Measurements from ENCODE around the gene IER3IP1. TPM values are rescaled to one million over a fixed set of nuclear protein-coding genes. Genes with fewer than 3 reads are reported as not detected.

The IER3IP1 gene
- polyA plus RNA-seq, 3 donors from 2014 or later, result 17.1 to 40.9 (median 23.6) TPM

DNA sequence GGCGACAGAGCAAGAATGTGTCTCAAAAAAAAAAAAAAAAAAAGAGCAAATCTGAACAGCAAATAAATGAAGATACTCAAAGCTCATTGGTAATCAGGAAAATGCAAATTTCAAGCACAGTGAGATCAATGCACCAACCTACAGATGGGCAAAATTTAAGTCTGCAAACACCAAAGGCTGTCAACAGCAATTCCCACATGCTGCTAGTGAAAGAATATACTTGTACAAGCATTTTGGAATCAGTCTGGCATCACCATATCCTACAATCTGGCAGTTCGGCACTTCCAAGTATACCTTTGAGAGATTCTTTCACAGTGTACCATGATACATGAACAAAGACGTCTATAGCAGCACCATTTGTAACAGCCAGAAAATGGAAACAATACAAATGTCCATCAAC, 30.0 kb downstream of the IER3IP1 start:
- DNase-seq, result no peak
- H3K27ac Mint-ChIP-seq, result peak overlapping the region in 1 of 6 donors; percentile 6
- H3K4me1 Mint-ChIP-seq, result peaks cover 38 to 73% of the 10 kb centered on the region in 2 donors
- peaks cover 0 to 5% (median 0%) of the 10 kb centered on the region in 3 donors for H3K36me3 Mint-ChIP-seq
- no peak overlapping the region for H3K4me3 Mint-ChIP-seq
- no peaks in the 10 kb centered on the region for H3K9me3 Mint-ChIP-seq
- peaks cover 0 to 3% (median 2%) of the 10 kb centered on the region in 3 donors for H3K27me3 Mint-ChIP-seq (ENCODE audit: low read depth in 3 of 3)

DNA sequence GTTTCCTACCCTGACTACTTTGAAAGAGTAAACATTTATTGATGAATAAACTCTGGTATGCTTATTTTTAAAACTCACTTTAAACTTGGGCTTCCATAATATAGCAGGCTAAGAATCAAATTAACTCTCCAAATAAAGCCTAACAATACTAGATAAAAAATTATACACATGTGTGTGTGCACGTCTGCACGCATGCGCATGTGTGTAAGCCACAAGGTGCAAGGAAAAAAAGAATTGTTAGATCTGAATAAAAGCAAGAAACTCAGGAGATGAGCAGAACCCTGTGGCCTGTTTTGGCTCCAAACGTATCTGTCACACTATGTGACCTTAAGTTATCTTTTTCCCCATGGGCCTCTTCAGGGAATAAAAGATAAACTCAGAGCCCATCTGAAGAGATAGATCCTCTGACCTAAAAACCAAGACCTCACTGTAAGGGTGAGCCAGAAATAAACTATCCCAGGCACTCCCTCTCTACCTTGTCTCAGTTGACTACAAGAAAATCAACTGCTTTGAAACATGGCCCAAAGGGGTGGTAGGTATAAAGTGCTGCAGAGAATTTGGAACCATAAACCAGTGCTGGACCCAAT, 32.2 kb downstream of the IER3IP1 start:
- DNase-seq, result no peak
- Mint-ChIP-seq H3K27ac (no peak overlapping the region), H3K4me1 (peaks cover 19 to 59% of the 10 kb centered on the region in 2 donors), H3K27me3 (ENCODE audit: low read depth in 3 of 3) (no peaks in the 10 kb centered on the region), H3K4me3 (no peak overlapping the region), H3K36me3 (peaks cover 0 to 5% (median 0%) of the 10 kb centered on the region in 3 donors), H3K9me3 (no peaks in the 10 kb centered on the region)

- H3K4me1 Mint-ChIP-seq, result peaks cover 16 to 59% of the 10 kb centered on the region in 2 donors
- H3K9me3 Mint-ChIP-seq, result no peaks in the 10 kb centered on the region
- no peaks in the 10 kb centered on the region for H3K27me3 Mint-ChIP-seq (ENCODE audit: low read depth in 3 of 3)
- no peak overlapping the region for H3K27ac Mint-ChIP-seq
- no peak overlapping the region for H3K4me3 Mint-ChIP-seq
- peaks cover 0 to 5% (median 0%) of the 10 kb centered on the region in 3 donors for H3K36me3 Mint-ChIP-seq
- DNase-seq, result no peak
These were observed 33.0 kb downstream of the IER3IP1 start for GRCh38 chr18:47143153-47143552.

- no peak overlapping the region for H3K27ac Mint-ChIP-seq
- peaks cover 0 to 5% (median 3%) of the 10 kb centered on the region in 3 donors for H3K36me3 Mint-ChIP-seq
- no peaks in the 10 kb centered on the region for H3K27me3 Mint-ChIP-seq (ENCODE audit: low read depth in 3 of 3)
- no peak for DNase-seq
- peaks cover 12 to 47% of the 10 kb centered on the region in 2 donors for H3K4me1 Mint-ChIP-seq
- H3K9me3 Mint-ChIP-seq, result no peaks in the 10 kb centered on the region
- no peak overlapping the region for H3K4me3 Mint-ChIP-seq
These were observed 34.9 kb downstream of the IER3IP1 start for GRCh38 chr18:47141289-47141688.

DNA sequence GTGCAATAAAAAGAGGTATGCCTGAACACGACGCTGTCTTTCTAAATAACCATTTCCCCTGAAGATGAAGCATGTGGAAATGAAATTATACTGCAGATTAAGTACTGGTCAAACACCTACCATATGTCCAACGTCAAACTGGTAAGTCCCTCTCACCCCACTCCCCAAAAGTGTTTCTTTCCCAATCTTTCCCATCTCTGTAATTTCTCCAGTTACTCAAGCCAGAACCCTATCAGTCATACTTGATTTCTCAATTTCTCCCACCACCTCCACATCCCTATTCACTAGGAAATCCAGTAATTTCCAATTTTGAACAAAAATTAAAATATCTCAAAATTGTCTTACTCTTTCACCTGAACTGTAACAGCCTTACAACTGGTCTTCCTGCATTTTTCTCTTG, 55.0 kb downstream of the IER3IP1 start:
- H3K36me3 Mint-ChIP-seq, result peaks cover 34 to 45% (median 37%) of the 10 kb centered on the region in 3 donors
- H3K9me3 Mint-ChIP-seq, result no peaks in the 10 kb centered on the region
- H3K4me1 Mint-ChIP-seq, result no peaks in the 10 kb centered on the region
- no peak for DNase-seq
- H3K27ac Mint-ChIP-seq, result no peak overlapping the region
- H3K4me3 Mint-ChIP-seq, result no peak overlapping the region
- no peaks in the 10 kb centered on the region for H3K27me3 Mint-ChIP-seq (ENCODE audit: low read depth in 3 of 3)

- no peak overlapping the region for H3K27ac Mint-ChIP-seq
- peaks cover 34 to 44% (median 37%) of the 10 kb centered on the region in 3 donors for H3K36me3 Mint-ChIP-seq
- no peaks in the 10 kb centered on the region for H3K27me3 Mint-ChIP-seq (ENCODE audit: low read depth in 3 of 3)
- no peak overlapping the region for H3K4me3 Mint-ChIP-seq
- H3K9me3 Mint-ChIP-seq, result no peaks in the 10 kb centered on the region
- no peak for DNase-seq
- no peaks in the 10 kb centered on the region for H3K4me1 Mint-ChIP-seq
These were observed 55.7 kb downstream of the IER3IP1 start for GRCh38 chr18:47120428-47120827.

- H3K36me3 Mint-ChIP-seq, result peaks cover 31 to 47% (median 38%) of the 10 kb centered on the region in 3 donors
- H3K27ac Mint-ChIP-seq, result no peak overlapping the region
- H3K27me3 Mint-ChIP-seq (ENCODE audit: low read depth in 3 of 3), result no peaks in the 10 kb centered on the region
- no peak for DNase-seq
- no peaks in the 10 kb centered on the region for H3K4me1 Mint-ChIP-seq
- no peaks in the 10 kb centered on the region for H3K9me3 Mint-ChIP-seq
- no peak overlapping the region for H3K4me3 Mint-ChIP-seq
These were observed 57.2 kb downstream of the IER3IP1 start for GRCh38 chr18:47118981-47119380.

DNA sequence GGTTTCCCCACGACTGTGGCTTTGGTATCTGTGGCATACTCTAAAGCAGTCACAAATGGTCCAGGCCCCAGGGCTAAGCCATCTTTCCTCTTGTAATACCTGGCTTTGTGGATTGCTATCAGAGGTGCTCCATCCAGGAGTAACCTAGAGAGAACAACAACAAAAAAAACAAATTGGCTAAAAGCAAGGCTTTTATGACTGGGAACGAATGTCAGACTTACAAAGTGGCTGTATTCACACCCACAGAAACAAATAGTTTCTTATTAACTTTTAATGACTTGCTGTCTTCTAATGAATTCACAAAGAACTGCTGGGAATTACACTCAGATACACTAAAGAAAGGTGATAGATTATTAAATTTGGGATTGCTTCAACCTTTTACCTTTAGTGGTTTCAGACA, 61.0 kb downstream of the IER3IP1 start:
- no peaks in the 10 kb centered on the region for H3K4me1 Mint-ChIP-seq
- no peaks in the 10 kb centered on the region for H3K27me3 Mint-ChIP-seq (ENCODE audit: low read depth in 3 of 3)
- no peak overlapping the region for H3K4me3 Mint-ChIP-seq
- no peaks in the 10 kb centered on the region for H3K9me3 Mint-ChIP-seq
- no peak for DNase-seq
- H3K27ac Mint-ChIP-seq, result no peak overlapping the region
- peaks cover 31 to 59% (median 46%) of the 10 kb centered on the region in 3 donors for H3K36me3 Mint-ChIP-seq

GRCh38 chr18:47113796-47114540, 62.2 kb downstream of the IER3IP1 start:
- Mint-ChIP-seq H3K36me3 (peaks cover 22 to 56% (median 33%) of the 10 kb centered on the region in 3 donors), H3K4me3 (no peak overlapping the region), H3K27me3 (ENCODE audit: low read depth in 3 of 3) (no peaks in the 10 kb centered on the region), H3K4me1 (no peaks in the 10 kb centered on the region), H3K27ac (no peak overlapping the region), H3K9me3 (no peaks in the 10 kb centered on the region)
- no peak for DNase-seq

DNA sequence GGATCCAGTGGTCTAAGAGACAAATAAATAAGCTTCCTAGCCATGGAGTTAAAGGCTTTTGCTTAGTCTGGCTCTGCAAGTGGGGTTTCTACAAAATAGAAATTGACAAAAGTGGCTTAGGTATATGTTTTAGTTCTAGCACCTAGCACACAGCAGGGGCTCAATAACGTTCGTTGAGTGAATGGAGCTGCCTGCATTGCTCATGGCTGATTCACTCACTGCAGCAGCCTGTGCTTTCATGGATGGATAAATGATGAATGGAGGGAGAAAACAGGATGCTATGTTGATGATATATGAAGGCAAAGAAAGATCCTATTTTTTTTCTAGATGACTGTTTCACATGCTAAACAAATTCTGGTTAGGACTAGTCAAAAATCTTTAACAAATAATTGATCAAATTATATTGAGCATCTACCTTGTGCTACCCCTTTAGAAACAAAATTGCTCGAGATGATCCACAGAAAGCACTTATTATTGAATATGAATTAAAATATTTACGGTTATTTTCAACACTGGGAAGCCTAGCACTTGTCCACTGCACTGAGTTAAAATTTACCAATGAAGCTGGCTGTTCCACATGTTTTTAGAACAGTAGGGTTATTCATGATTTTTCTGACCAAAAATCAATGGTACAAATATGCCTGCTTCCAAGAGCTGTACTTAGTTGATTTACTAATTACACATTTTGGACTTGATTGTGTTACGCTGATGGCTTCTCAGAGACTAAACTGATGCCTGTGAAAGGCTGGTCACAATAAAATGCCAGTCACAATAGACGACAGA, 65.5 kb downstream of the IER3IP1 start:
- Mint-ChIP-seq H3K4me1 (no peaks in the 10 kb centered on the region), H3K9me3 (no peaks in the 10 kb centered on the region), H3K27ac (no peak overlapping the region), H3K4me3 (no peak overlapping the region), H3K27me3 (ENCODE audit: low read depth in 3 of 3) (no peaks in the 10 kb centered on the region), H3K36me3 (peaks cover 18 to 71% (median 44%) of the 10 kb centered on the region in 3 donors)
- no peak for DNase-seq

DNA sequence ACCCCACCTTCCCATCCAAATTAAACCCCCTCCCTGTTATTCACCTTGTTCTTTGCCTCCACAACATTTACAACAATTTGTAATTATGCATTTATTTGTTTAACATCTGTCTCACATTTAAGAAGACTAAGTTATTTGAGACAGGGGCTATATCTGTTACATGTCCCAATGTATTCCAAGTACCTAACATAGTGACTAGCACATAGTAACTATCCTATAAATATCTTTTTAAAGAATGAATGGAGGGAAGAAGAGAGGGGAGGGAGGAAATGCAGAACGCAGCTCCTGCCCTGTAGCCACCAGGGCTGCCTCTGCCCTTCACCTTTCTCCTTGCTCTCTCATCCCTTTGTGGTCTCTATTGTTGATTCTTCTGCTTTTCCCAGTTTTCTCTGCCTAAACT, 66.4 kb downstream of the IER3IP1 start:
- Mint-ChIP-seq H3K4me1 (no peaks in the 10 kb centered on the region), H3K36me3 (peaks cover 18 to 68% (median 40%) of the 10 kb centered on the region in 3 donors), H3K27me3 (ENCODE audit: low read depth in 3 of 3) (no peaks in the 10 kb centered on the region), H3K27ac (no peak overlapping the region), H3K4me3 (no peak overlapping the region), H3K9me3 (no peaks in the 10 kb centered on the region)
- DNase-seq, result no peak

GRCh38 chr18:47108998-47109405, 67.2 kb downstream of the IER3IP1 start:
- H3K4me3 Mint-ChIP-seq, result no peak overlapping the region
- no peaks in the 10 kb centered on the region for H3K9me3 Mint-ChIP-seq
- no peak for DNase-seq
- H3K27me3 Mint-ChIP-seq (ENCODE audit: low read depth in 3 of 3), result no peaks in the 10 kb centered on the region
- peaks cover 23 to 71% (median 40%) of the 10 kb centered on the region in 3 donors for H3K36me3 Mint-ChIP-seq
- no peak overlapping the region for H3K27ac Mint-ChIP-seq
- H3K4me1 Mint-ChIP-seq, result no peaks in the 10 kb centered on the region

- Mint-ChIP-seq H3K4me3 (no peak overlapping the region), H3K4me1 (no peaks in the 10 kb centered on the region), H3K27ac (no peak overlapping the region), H3K27me3 (ENCODE audit: low read depth in 3 of 3) (no peaks in the 10 kb centered on the region), H3K9me3 (no peaks in the 10 kb centered on the region), H3K36me3 (peaks cover 23 to 68% (median 34%) of the 10 kb centered on the region in 3 donors)
- DNase-seq, result no peak
These were observed 67.8 kb downstream of the IER3IP1 start for GRCh38 chr18:47108373-47108772.

Data from immature natural killer cell (primary cell).